ENCODE results near the gene QRFP.
A peak's percentile ranks its signal among the peaks of the same experiment; 100 is the strongest.

QRFP gene

DNA sequence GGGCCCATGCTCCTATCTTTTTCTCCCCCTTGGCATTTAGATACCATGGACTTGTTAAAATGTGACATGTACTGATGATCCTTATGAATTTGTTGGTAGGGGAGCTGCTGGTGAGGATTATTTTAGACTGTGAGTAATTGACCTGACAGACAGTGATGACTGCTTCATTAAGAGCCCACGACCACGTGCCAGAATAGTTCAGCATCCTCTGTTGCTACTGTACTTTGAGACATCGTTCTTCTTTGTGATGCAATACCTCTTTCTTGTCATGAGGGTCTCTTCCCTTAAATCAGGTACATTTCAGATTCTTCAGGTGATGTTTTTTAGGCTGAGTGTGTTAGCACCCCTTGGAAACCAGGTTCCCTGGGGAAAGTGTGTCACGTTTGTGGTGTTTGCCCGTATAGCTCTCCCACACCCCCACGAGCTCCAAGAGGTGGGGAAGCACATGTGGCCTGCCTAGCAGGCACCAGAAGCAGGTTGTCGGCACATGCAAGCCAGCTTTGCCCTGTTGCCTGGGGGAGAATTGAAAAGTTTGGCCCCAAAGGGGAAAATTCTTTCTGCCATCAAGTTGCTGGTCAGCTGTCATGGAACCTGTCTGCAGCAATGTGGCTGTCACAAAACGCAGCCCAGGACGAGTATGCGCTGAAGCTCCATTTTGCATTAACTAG lies 25.1 kb downstream of the QRFP start:
- DNase-seq (ENCODE audit: low spot score), result no peak

GRCh38 chr9:130870491-130871381 lies 25.9 kb downstream of the QRFP start:
- peak; percentile 57 for DNase-seq (ENCODE audit: low spot score)

- no peak for DNase-seq (ENCODE audit: low spot score)
Measured at GRCh38 chr9:130869250-130869649, 27.4 kb downstream of the QRFP start.

GRCh38 chr9:130868230-130868629 lies 28.4 kb downstream of the QRFP start:
- no peak for DNase-seq (ENCODE audit: low spot score)

DNA sequence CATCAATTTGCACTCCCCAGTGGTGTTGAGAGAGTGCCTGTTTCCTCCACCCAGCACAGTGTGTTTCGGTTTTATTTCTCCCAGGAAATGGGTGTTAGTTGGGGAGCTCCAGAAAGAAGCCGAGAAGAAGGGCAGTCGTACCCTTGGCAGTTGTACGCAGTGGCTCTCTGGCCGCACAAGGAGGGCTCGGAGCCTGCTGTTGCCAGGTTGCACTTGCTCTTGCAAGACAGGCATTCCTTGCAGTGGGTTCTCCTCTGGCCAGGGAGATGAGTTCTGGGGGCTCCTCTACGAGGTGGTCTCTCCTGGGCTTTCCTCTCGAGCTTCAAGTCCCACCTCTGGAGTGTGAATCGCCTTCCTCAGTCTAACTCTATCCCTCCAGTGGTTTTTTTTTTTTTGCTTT lies 29.1 kb downstream of the QRFP start:
- DNase-seq (ENCODE audit: low spot score), result no peak

DNA sequence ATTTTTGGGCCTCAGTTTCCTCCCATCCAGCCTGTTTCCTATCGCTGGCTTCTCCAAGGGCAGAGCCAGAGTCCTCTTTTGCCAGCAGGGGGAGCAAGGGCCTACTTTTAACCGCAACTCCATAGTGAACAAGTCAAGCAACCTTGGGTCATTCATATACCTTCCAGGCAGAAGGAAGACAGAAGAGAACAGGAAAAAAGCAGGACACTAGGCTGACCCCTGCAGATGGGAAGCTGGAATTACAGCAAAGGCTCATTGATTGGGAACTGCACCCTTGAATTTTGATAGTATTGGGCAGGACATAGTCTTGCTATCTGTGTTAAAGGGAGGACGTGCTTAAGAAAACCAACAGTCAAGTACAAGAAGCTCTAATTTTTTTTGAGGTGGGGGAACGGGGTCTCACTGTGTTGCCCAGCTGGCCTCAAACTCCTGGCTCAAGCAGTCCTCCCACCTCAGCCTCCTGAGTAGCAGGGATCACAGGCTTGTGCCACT lies 30.1 kb downstream of the QRFP start:
- peak; percentile 91 for DNase-seq (ENCODE audit: low spot score)

- no peak for DNase-seq (ENCODE audit: low spot score)
Measured at GRCh38 chr9:130865921-130866320, 30.7 kb downstream of the QRFP start.

GRCh38 chr9:130864541-130864940 lies 32.1 kb downstream of the QRFP start:
- no peak for DNase-seq (ENCODE audit: low spot score)

DNA sequence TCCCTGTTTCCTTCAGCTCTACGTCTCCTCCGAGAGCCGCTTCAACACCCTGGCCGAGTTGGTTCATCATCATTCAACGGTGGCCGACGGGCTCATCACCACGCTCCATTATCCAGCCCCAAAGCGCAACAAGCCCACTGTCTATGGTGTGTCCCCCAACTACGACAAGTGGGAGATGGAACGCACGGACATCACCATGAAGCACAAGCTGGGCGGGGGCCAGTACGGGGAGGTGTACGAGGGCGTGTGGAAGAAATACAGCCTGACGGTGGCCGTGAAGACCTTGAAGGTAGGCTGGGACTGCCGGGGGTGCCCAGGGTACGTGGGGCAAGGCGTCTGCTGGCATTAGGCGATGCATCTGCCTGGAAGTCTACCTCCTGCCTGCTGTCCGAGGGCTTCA lies 33.9 kb downstream of the QRFP start:
- no peak for DNase-seq (ENCODE audit: low spot score)

- no peak for DNase-seq (ENCODE audit: low spot score)
Measured at GRCh38 chr9:130862217-130862616, 34.4 kb downstream of the QRFP start.

DNA sequence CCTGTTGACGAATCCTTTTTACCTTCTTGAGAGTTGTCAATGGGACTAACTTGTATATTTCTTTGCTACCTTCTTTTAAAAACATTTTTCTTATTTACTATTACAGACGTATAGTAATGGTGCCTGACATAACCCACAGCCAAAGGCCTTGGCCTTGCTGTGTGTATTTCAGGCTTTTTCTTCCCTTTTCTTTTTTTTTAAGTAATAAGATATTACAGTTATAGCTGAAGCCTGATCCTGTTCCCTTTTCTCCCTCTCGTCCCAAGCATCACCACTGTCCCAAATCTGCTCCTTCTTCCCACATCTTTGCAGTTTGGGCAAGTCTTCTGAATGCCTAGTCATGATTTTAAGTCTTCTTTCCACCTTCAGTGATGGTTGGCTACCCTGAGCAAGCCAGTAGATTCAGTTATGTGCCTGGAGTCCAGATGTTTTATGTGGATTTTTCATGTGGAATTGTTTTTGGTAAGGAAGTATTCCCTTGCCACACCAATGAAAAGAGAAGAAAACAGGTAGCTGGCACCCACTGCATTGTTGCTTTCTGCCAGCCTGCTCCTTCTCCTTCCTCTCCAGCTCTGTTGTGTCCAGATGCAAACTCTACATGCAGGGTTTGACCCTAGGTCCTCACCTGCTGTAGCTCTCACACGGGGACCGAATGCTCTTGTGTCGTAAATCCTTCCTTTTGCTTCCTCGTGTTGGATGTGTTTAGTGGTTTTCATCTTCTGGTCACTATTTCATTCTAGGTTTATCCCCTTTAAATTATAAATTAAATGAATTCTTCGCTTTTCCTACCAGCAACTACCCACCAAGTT lies 35.0 kb downstream of the QRFP start:
- DNase-seq (ENCODE audit: low spot score), result no peak

- no peak for DNase-seq (ENCODE audit: low spot score)
Measured at GRCh38 chr9:130860458-130861316, 35.9 kb downstream of the QRFP start.

DNA sequence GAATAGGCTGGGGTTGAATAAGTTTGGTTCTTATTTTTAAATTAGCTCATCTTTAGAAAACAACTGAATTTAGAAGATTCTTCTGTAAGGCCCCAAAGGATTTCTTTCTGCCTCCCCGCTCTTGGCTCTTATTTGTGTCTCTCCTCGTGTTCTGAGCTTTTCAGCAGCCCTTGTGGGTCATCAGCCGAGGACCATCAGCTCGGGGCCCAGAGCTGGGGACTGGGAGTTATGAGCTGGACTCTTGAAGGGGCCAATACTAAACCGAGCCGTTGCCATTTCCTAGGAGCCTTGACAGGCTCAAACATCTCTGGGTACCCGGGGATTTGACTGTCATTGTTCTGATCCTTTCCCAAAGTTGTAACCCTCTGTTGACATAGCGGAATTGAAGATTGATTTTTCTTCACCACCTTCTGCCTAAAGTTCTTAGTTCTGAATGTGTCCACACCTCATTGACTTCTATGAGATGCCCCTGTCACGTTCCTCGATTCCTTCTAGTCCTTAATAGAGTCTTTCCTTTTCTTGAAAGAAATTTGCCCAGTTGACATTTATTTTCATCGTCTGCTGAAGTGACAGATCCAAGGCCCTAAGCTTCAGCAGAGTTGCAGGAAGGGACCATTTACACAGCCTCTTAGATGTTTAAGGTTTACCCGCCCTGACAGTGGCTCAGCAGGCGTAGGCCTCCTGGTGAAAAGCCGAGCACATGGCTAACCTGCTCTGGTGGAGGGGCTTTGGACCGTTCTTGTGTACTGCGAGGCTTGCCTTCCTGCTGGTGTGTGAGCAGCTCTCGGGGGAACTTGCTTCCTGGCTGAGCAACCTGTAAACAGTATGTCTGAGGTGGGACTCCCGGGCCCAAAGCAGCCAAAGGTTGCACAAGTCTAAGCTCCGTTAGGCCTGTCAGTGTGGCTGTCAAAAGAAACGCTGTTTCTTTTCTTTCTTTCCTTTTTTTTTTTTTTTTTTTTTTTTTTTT lies 37.6 kb downstream of the QRFP start:
- no peak for DNase-seq (ENCODE audit: low spot score)

- DNase-seq (ENCODE audit: low spot score), result peak; percentile 69
Measured at GRCh38 chr9:130857864-130858738, 38.5 kb downstream of the QRFP start.

GRCh38 chr9:130856474-130856873 lies 40.1 kb downstream of the QRFP start:
- DNase-seq (ENCODE audit: low spot score), result no peak

GRCh38 chr9:130854835-130855234 lies 41.8 kb downstream of the QRFP start:
- DNase-seq (ENCODE audit: low spot score), result no peak

DNA sequence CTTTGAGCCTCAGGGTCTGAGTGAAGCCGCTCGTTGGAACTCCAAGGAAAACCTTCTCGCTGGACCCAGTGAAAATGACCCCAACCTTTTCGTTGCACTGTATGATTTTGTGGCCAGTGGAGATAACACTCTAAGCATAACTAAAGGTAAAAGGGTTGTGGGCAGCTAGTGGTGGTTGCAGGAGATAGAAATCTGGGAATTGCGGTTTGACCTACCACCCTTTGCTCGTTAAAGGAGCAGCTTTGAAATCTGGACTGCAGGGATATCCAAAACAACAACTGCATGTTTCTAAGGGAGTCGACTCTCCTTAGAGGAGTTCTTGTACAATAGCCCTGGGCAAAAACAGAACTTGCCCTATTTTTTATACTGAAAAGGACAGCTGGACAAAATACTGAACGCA lies 42.5 kb downstream of the QRFP start:
- no peak for DNase-seq (ENCODE audit: low spot score)

- DNase-seq (ENCODE audit: low spot score), result no peak
Measured at GRCh38 chr9:130852801-130853200, 43.8 kb downstream of the QRFP start.

DNA sequence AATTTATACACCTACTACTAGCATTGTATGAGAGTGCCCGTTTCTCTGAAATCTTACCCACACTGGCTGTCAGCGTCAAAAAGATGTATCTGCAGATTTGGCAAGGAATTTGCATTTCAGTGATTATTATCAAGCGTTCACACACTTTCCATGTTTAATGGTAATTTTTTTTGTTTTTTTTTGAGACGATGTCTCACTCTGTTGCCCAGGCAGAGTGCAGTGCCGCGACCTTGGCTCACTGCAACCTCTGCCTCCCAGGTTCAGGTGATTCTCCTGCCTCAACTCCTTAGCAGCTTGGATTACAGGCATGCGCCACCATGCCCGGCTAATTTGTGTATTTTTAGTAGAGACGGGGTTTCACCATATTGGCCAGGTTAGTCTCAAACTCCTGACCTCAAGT lies 47.3 kb downstream of the QRFP start:
- no peak for DNase-seq (ENCODE audit: low spot score)

Data from cerebellar cortex (tissue), 1 donor.